Medulla oblongata (tissue), 1 donor: ENCODE data around the gene PRRT1.
"Not testable (repeated sequence)": the region's sequence is repeated elsewhere in the genome, so short reads cannot be mapped to it uniquely, and the experiment has no call there.

ENCODE experiments used
- DNase-seq: peaks from one replicate; pipeline ENCODE4 v3.0.0-alpha.2; 2015; ENCODE audit errors: extremely low spot score

PRRT1 gene

DNA sequence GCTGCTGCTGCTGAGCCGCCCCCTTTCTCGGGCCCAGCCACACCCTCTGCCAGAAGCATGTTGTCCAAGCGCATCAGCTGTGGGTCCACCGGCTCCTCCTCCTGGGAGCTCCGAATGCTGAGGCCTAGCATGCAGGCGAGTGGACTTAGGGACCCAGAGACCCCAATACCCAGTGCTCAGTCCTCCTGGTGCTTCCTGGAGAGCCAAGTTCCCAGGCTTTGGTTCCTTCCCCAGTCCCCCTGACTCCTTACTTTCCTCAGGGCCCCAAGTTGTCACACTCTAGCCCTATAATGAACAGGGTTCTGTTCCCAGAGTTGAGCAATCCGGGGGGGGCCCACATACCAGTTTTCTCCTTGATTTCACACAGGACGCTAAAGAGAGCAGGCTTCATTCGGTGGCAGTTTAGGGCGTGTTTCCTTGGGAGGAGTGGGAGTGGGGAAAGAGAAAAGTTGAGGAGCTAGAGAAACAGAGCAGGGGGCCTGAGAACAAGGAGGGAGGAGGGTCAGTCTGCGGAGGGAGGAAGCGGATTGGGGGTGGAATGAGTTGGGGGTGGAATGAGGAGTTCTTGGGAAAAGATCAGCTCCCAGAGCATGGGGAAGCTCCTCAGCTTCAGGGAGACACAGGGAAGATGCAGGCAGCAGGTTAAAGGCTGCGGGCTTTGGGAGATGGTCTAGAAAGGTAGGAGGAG, 36.8 kb upstream of the PRRT1 start:
- DNase-seq, result no peak

DNA sequence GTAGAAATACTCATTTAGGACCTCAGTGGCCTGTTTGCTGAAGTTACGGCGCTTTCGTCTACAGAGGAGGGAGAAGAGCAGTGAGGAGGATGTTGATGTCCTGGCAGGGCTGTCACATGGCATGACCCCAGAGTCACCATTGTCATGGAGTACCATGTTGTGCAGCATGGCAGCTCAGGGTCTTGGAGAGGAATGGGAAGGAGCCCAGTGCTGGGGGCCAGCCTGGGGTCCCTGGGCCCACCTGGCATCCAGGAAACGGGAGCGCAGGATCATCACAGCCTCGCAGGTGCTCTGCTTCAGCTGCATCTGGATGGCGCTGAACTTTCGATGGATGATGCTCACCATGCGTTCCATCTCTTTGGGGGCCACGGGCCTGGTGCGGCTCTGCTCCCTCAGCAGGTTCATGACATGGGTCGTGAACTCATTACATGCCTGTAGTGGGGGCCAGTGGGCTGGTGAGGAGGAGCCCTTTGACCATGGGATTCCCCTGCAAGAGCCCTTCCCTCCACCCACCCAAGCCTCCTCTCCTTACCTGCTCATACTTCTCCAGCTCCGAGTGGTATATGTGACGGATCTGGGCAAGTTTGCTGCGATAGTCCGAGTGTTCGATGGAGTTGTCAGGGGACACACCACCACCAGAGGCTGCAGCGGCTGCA, 36.1 kb upstream of the PRRT1 start:
- not testable (repeated sequence) for DNase-seq

DNA sequence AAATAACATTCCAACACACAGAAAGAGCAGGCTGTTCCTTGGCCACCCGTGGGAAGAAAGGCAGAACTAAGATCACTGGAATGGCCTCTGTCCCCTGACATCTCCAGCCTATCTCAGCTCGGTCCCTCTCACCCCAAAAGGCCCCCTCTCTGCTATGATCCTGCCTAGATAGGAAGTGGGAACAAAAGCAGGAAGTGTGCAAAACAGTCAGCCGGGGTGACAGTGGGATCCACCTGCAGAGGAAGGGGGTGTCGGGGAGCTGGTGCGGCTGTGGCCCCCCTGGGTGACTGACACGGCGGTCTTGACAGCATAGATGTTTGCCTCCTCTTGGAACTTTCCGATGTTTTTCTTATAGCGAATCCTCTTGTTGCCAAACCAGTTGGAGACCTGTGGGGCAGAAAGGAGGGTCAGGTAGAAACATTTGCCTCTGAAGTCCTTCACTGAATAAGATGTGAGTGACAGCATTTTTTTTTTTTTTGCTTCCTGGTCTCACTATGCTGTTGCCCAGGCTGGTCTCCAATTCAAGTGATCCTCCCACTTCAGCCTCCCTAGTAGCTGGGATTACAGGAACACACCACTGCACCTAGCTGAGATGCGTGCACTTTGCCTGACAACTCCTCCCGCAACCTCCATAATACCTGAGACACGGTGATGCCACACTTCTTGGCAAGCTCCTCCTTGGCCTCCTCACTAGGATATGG, 35.4 kb upstream of the PRRT1 start:
- DNase-seq, result no peak

DNA sequence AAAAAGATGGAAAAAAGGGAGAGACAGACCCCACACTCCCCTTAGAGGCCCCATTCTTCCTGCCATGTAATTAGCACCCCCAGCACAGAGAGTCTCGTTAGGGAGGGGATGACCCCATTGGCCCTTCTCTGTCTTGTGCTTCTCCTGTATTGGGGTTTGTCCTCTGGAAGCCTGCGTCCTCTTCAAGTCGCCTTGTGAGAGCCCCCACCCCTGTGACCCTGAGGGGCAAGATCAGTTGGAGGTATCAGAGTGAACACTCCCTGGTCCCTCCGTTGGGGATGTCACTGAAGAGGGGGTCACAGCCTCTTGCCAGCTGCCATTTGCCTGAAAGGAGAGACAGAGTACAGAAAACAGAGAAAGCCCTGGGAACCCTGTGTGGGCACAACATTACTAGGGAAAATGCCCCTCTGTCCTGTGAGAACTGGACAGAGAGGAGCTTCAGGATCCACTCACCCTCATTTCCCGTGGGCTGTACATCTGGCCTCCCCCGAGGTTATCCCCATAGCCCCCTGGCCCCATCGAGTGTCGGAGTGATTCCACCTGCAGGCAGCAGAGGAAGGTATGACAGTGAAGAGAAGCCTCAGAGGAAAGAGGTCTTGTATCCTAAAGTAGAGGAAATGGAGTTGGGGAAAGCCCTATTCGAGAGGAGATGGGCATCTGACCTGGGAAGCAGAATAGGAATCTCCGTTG, 34.6 kb upstream of the PRRT1 start:
- not testable (repeated sequence) for DNase-seq

DNA sequence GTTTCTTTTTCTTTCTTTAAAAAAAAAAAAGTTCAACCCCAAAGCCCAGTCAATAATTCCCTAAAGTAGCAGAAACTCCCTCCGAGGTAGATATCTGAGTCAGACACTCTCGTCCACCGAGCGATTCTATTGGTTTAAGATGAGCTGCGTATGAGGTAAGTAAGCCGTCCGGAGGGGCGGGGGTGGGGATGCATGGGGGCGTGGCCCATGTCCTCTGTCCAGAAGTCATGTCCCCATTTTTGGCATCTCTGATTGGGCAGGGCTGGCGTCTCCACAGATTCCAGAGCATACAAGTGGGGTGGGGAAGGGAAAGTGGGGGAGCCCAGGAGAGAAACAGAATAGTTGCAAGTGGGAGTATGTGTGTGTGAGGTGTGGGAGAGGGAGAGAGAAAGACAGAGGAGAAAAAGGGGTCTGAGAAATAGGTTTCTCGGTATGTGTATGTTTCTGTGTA, 34.0 kb upstream of the PRRT1 start:
- DNase-seq, result not testable (repeated sequence)

DNA sequence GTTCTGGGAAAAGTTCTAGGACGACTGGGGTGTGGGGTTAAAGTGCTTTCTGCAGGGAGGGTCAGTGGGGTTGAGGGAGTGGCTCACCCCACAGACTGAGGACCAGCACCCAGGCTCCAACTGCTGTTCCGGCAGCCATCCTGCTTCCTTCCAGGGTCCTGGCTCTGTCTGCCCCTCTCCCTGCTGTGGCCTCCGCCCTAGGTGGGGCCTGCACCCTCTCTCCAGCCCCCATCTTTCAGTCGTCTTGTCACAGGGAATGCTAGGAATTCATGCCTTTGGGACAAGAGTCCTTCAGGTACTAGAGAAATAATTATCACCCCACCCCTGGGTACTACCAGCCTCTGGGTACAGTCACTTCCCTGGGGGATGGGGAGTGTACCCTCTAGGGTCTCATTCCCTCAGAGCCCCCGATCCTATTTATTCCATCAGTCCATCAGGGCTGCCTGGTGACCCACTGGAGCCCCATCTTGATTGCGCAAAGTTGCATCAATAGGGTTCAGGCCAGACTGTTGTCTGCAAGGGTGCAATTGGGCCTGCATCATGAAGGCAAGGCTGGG, 32.4 kb upstream of the PRRT1 start, which contains the start of gene AGER:
Gene AGER, minus strand, starts transcription at position 170 of the 557 bp plus-strand sequence. Its CDS starts 31 bp downstream, at position 139.
- no peak for DNase-seq

DNA sequence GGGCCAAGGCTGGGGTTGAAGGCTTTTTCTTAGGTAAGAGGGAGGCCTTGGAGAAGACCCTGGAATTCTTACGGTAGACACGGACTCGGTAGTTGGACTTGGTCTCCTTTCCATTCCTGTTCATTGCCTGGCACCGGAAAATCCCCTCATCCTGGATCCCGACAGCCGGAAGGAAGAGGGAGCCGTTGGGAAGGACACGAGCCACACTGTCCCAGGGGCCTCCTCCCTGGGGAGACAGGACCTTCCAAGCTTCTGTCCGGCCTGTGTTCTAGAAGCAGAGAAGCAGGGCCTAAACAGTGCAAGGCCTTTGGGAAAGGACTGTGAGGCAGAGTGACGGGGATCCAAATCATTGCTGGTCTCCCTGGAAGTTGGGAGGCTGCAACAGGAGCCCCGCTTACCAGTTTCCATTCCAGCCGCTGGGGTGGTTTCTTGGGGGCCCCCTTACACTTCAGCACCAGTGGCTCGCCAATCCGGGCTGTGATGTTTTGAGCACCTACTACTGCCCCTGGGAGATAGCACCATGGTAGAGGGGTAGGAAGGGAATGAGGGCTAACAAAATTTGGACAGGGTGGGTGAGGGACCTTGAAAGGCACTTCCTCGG, 31.8 kb upstream of the PRRT1 start:
- DNase-seq, result no peak

DNA sequence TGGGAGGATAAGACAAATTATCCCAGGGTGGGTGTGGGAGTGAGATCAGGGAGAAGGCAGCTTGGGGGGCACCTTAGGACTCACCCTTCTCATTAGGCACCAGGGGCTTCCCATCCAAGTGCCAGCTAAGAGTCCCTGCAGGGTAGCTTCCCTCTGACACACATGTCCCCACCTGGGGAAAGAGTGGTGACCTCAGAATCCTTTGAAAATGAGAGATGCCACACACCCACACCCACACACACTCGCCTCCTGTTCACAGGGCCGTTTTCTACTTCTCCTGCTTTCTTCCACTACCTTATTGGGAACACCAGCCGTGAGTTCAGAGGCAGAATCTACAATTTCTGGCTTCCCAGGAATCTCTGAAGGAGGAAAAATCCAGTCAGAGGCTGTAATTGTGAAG, 31.3 kb upstream of the PRRT1 start:
- DNase-seq, result no peak

DNA sequence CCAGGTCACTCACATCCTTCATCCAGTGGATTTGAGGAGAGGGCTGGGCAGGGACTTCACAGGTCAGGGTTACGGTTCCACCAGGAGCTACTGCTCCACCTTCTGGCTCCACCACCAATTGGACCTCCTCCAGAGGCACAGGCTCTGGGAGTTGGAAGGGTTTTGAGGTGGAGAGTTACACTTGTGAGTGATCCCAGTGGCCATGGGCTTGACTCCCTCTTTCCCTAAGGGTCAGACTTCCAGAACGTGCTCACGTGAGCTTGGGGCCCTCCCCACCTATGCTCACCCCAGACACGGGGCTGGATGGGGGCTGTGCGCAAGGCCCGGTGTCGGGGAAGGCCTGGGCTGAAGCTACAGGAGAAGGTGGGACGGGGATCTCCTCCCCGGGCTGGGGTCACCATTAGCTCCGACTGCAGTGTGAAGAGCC, 30.8 kb upstream of the PRRT1 start:
- DNase-seq, result no peak

DNA sequence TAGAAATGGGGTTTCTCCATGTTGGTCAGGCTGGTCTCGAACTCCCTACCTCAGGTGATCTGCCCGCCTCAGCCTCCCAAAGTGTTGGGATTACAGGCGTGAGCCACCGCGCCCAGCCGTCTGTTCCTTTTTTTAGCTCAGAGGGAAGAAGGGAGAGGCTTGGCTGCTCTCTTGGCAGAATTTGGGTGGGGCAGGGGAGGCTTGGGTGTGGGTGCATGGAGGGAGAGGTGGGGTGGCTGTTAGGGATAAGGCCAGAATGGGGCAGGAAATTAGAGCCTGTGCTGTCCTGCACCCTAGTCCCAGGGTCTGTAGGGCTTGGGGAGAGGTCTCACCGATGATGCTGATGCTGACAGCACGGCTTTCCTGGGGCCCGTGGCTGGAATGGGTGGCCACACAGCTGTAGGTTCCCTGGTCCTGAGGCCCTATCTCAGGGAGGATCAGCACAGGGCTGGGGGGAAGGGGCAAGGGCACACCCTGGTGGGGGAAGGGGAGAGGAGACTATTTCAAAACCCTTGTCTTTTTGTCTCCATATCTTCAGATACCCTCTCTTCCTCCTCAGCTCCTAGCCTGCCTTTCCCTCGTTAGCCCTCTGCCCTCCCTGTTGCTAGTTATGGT, 30.3 kb upstream of the PRRT1 start:
- no peak for DNase-seq

DNA sequence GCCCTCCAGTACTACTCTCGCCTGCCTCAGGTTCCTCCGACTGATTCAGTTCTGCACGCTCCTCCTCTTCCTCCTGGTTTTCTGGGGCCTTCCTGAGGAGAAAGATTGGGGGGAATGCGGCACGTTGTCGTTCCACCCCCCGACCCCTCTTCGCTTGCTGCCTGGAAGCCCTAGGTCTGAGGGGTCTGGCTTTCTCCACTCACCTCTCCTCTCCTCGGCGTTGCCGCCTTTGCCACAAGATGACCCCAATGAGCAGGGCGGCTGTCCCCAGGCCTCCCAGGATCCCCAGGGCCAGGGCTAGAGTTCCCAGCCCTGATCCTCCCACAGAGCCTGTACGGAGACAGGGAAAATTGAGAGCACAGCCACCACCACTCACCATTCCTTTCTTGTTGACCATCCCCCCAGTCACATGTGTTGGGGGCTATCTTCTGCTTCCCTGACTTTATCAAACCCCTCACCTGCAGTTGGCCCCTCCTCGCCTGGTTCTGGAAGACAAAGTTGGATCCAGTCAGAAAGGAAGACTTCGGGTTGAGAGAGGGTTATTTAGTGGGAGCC, 29.5 kb upstream of the PRRT1 start:
- DNase-seq, result no peak

DNA sequence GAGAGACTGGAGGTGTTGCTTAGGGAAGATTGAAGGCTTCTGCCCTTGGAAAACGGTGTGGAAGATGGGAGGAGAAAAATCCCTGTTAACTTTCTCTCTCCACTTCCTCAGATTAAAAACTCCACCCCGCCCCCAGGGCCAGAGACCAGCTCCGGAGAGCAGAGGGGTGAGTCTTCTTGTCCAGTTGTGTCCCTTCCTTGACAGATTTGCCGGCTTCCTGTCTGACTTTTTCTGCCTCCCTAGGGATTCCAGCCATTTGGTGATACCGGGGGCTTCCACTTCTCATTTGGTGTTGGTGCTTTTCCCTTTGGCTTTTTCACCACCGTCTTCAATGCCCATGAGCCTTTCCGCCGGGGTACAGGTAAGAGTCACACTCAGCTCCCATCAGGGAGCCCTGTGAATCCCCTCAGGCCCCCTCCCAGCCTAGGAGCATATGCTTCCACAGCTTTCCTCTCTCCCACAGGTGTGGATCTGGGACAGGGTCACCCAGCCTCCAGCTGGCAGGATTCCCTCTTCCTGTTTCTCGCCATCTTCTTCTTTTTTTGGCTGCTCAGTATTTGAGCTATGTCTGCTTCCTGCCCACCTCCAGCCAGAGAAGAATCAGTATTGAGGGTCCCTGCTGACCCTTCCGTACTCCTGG, 28.1 kb upstream of the PRRT1 start:
- no peak for DNase-seq

DNA sequence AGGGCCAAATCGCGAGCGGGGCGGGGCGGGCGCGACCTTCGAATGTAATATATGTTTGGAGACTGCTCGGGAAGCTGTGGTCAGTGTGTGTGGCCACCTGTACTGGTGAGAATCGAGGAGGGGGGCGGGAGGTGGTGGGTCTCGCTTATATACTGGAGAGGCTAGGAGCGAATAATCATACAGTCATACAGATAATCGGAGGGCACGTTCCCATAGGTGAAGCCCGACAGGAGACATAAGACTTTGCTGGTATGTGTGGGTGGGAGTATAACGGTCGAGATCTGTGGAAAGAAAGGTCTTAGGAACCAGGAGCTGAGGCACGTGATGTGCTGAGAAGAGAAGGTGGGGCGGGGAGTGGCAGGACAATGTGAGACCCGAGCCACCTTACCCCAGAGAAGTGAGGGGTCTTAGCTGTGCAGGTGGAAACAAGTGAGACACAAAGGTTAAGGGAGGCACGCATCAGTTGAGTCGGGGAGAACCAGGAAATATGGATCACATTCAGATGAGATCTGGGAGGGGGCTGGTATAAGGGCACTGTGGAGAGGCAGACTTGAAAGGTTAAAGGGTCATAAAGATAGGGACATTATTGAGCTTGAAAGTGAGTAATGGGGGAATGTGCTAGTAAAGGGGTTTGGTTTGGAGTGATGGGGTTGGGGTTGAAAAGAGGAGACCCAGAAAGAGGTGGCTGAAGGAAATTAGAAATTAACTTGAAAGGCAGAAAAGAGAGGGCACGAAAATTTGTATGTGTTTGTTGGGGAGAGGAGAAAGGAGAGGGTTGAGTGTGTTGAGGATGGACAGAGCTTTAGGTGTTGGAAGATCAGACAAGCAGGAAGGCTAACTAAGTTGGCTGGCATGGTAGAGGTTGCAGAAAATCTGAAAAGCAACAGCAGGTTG, 27.1 kb upstream of the PRRT1 start:
- DNase-seq, result peak; percentile 49

DNA sequence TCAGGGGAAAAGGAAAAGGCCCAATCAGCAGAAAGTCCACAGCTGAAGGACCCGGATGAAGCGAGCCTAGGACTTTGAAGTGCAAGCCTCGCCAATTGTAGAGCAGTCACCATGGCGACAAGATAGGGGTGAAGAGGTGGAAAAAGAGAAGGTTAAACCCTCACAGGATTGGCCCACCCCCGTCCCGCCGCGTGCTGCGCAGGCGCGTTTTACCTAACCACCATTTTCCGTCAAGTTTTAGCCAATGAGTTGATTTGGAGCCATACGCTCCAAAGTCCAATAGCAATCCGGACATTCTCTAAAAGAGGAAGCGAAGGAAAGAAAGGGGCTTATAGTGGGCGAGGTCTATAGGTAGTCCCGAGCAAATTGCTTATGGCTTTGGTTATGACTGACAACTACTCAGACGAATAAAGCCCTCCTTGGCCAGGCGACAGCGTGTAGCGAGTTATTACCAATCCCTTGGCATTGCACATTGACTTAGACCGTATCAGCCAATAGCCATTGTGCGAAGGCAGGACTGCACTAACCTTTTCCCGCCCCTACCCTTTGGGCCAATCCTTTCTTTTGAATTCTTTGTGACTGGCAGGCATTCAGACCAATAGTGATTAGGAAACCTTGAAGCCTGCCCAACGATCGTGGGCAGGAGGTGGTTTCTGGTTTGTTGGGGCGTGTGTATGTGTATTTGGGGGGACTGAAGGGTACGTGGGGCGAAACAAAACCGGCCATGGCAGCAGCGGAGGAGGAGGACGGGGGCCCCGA, 26.2 kb upstream of the PRRT1 start, which contains the start of gene RNF5:
Gene RNF5, plus strand, starts transcription at position 618 of the 759 bp plus-strand sequence. Its CDS starts 107 bp downstream, at position 725.
- DNase-seq, result peak; percentile 100

DNA sequence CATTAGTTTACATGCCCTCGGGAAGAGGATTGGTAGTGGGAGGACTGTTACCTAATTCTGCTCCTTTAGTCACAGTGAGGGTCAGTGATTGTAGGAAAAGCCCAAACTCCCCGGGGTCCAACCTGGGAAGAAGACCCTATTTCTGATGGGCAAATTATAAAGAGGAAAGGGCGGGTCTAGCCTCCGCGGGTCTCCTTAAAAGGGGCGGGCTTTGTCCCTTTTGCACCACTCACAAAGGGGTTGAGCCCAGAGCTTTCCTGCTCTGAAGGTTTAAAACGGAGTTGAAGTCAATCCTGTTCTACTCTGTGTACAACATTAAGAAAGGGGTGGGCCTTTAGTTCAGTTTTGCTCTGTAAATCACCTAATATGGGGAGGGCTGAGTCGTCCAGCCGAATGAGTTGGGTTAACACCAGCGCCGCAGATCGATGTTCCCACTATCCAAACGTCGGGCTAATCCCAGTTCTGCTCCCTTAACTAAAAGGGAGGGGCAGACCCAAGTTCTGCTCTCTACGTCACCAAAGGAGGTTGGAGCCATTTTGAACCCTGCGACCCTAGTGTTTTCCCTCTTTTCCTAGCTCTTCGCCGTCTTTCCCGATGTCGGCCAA, 25.5 kb upstream of the PRRT1 start:
- DNase-seq, result no peak

DNA sequence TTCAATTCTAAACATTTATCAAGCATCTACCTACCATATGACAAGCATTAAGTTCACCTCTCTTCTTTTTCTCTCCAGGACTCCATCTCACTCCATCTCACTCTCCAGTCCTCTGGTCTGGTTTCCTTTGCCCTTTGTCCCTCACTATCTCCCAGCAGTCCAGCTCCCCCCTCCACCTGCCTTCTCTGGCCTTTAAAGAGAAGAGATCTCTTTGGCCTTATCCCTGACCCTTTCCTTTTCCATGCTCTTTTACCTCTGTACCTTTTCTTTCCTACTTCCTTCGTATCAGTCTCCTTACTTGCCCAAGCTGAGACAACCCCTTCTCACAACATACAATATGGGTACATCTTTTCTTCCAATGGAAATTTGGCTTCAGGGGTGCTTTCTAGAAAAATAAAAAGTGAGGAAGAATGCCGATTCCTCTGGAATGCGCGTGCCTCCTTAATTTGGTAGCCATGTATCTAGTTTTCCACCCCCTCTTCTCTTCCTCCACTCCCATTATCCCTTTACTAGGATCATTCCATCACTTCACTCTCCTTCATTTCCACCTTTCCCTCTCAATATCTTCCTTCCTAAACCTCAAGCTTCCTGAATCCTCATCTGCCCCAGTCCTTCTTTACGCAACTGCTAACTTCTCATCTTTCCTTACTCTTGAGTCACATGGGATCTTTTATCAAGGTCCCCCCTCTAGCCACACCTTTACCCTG, 24.9 kb upstream of the PRRT1 start:
- DNase-seq, result peak; percentile 20
